Measurements from ENCODE around the gene QPCT. TPM values are rescaled to one million over a fixed set of nuclear protein-coding genes. Genes with fewer than 3 reads are reported as not detected.

Gene QPCT
- total and polyA plus RNA-seq, 7 donors, result 0.36 to 10.6 (median 2.5) TPM

DNA sequence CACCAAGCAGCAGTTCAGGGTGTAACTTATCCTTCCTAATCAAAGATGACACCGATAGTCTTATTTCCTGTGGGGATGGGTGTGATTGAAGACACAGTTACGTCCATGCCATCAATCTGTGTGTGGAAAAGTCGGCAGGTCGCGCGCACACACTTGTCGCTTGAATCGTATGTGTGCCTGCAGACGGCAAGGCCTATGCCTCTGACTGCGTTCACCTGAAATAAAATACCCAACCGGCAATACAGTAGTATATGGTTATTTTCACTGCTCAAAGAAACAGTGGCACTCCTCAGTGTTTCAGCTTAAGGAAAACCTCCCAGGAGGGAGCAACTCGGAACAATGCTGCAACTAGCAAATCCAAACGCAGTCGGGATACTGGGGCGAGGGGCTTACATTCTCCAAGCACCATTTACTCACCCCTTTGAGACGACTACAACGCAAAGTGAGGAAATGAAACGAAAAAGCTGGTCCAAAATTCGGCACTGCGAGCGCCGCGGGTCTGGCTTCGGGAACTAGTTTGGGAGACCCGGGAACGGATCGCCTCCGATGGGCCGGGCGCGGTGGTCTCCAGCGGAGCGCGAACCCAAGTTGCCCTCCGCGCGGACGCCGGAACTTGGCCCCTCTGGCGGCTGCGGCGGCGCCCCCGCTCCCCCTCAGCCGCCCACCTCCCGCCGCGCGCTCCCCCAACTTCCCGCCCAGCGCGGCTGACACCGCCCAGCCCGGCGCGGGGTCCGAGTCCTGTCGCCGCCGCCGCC is 20.5 kb upstream of the QPCT start:
- TF ChIP-seq, protein P1, sequence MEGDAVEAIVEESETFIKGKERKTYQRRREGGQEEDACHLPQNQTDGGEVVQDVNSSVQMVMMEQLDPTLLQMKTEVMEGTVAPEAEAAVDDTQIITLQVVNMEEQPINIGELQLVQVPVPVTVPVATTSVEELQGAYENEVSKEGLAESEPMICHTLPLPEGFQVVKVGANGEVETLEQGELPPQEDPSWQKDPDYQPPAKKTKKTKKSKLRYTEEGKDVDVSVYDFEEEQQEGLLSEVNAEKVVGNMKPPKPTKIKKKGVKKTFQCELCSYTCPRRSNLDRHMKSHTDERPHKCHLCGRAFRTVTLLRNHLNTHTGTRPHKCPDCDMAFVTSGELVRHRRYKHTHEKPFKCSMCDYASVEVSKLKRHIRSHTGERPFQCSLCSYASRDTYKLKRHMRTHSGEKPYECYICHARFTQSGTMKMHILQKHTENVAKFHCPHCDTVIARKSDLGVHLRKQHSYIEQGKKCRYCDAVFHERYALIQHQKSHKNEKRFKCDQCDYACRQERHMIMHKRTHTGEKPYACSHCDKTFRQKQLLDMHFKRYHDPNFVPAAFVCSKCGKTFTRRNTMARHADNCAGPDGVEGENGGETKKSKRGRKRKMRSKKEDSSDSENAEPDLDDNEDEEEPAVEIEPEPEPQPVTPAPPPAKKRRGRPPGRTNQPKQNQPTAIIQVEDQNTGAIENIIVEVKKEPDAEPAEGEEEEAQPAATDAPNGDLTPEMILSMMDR (IDR thresholded peaks at IDR 0.05), result no peak
- Histone ChIP-seq H3K27me3 (ENCODE audit: insufficient read depth in 3 of 3, low read length in 2 of 3) (no peaks in the 10 kb centered on the region), H3K4me3 (peak overlapping the region; percentile 94), H3K4me1 (peaks cover 26% of the 10 kb centered on the region), H3K36me3 (ENCODE audit: insufficient read depth in 1 of 2, low read depth in 1 of 2) (no peaks in the 10 kb centered on the region), H3K9me3 (no peaks in the 10 kb centered on the region), H3K27ac (peak overlapping the region; percentile 94)
- 1% methylated on average over 30 to 61 of the region's 61 CpGs for WGBS, 3 donors
- intact Hi-C loops (cut with DNase I), result no loop called here
- ATAC-seq (peak; percentile 32 to 56 (median 48)), DNase-seq (peak in 1 of 2 donors; percentile 62)

DNA sequence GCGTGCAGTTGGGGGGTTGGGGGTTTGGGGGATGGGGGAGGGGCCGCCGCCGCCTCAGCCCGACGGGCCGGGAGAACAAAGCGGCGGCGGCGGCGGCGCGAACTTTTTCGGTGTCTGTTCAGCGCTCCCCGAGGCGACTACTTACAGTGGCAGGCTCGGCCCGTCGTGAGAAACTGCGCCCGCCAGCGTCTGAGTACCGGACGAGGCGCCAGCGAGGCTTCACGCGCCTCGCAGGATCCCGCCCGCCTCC is 20.0 kb upstream of the QPCT start:
- Histone ChIP-seq H3K9me3 (no peaks in the 10 kb centered on the region), H3K36me3 (ENCODE audit: insufficient read depth in 1 of 2, low read depth in 1 of 2) (no peaks in the 10 kb centered on the region), H3K27me3 (ENCODE audit: insufficient read depth in 3 of 3, low read length in 2 of 3) (no peaks in the 10 kb centered on the region), H3K4me1 (peaks cover 21% of the 10 kb centered on the region), H3K4me3 (peak overlapping the region; percentile 94), H3K27ac (peak overlapping the region; percentile 94)
- ATAC-seq (peak in 1 of 4 donors; percentile 50), DNase-seq (peak; percentile 83 to 94)
- intact Hi-C loops (cut with DNase I), result no loop called here
- WGBS, 3 donors, result 0% methylated on average over 4 to 33 of the region's 33 CpGs
- TF ChIP-seq, protein P1 (IDR thresholded peaks at IDR 0.05), result no peak

DNA sequence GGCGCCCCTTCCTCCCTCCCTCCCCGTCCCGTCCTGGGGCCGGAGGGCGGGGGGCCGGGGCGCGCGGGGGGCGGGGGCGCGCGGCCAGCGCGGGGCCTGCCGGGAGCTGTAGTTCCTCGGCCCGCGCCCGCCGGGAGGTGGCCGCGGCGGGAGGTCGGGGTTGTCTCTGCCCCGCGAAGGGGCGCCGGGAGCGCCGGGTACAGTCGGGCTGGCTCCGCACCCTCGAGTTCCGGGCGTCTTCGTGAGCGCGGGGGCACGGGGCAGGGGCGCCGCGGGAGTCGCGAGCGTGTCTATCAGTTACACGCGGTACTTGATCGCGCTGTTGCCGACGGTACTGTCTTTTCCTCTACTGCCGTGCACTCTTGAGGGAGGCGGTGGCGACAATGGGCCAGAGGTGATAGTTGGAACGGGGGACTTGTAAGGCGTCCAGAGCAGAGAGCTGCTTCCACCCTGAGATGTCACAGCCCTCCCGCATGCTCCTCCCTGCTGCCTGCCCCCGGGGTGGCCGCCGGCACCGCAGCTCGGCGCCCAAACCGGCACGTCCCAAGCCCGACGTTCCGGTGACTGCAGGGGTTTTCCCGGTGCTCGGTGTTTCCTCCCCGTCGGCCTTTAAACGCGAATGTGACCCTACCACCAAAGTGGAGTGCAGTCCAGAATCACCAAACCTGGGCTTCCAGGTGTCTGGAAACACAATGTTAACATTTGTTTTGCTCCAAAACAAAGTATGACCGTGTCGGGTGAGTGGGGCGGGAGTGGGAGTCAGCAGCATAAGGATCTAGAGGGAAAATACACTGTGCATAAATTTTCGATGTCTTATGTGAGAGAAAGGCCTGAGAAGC is 19.4 kb upstream of the QPCT start, which contains the start of gene PRKD3:
Gene PRKD3 (minus strand): TSS at position 48 of the 839 bp plus-strand sequence. CDS start 8,309 bp downstream, outside the sequence.
- Histone ChIP-seq H3K36me3 (ENCODE audit: insufficient read depth in 1 of 2, low read depth in 1 of 2) (no peaks in the 10 kb centered on the region), H3K4me1 (peaks cover 20% of the 10 kb centered on the region), H3K27me3 (ENCODE audit: insufficient read depth in 3 of 3, low read length in 2 of 3) (no peaks in the 10 kb centered on the region), H3K9me3 (no peaks in the 10 kb centered on the region), H3K4me3 (peak within 1 kb of the TSS; percentile 94), H3K27ac (peak within 1 kb of the TSS; percentile 94)
- 2 to 4% (median 3%) methylated on average over 37 to 79 of the region's 79 CpGs for WGBS, 3 donors
- ATAC-seq, result peak; percentile 87 to 91 (median 88)
- intact Hi-C loops (cut with DNase I), result loop anchor here in 1 of 2 donors (5.0 kb wide), 1 partner anchor 37 kb away; no protein-coding TSS in a partner anchor
- TF ChIP-seq, protein P1 (IDR thresholded peaks at IDR 0.05), result no peak
- DNase-seq, result peak; percentile 51 to 77

DNA sequence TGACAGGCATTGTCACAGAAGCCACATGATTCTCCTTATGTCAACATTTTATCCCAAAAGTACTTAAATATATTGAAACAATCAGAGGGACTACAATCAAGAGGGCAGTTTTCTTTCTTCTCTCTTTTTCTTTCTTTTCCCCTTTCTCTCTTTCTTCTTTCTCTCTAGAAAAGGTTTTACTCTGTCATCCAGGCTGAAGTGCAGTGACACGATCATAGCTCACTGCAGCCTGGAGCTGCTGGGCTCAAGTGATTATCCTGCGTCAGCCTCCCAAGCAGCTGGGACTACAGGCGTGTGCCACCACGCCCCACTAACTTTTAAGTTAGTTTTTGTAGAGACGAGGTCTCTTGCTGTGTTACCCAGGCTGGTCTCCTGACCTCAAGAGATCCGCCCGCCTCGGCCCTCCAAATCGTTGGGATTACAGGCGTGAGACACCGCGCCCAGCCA is 18.8 kb upstream of the QPCT start:
- H3K4me3 ChIP-seq, result peak overlapping the region; percentile 94
- ATAC-seq, result no peak
- H3K27ac ChIP-seq, result peak overlapping the region; percentile 94
- DNase-seq, result peak in 1 of 2 donors; percentile 56
- intact Hi-C loops (cut with DNase I), result loop anchor here in 1 of 2 donors (5.0 kb wide), 1 partner anchor 37 kb away; no protein-coding TSS in a partner anchor
- TF ChIP-seq, protein P1 (IDR thresholded peaks at IDR 0.05), result no peak
- peaks cover 20% of the 10 kb centered on the region for H3K4me1 ChIP-seq
- H3K27me3 ChIP-seq (ENCODE audit: insufficient read depth in 3 of 3, low read length in 2 of 3), result no peaks in the 10 kb centered on the region
- no peaks in the 10 kb centered on the region for H3K36me3 ChIP-seq (ENCODE audit: insufficient read depth in 1 of 2, low read depth in 1 of 2)
- WGBS, 3 donors, result 86 to 94% (median 89%) methylated on average over 12 of the region's 12 CpGs
- no peaks in the 10 kb centered on the region for H3K9me3 ChIP-seq

Measured in psoas muscle (tissue), 8 donors.